ENCODE results near the gene TMEM217. TPM values are rescaled to one million over a fixed set of nuclear protein-coding genes. Genes with fewer than 3 reads are reported as not detected.

TMEM217 gene
- total RNA-seq, 2 donors from 2014 or later, result 0.95 to 1.6 TPM

- Mint-ChIP-seq H3K4me1 (peaks cover 5% of the 10 kb centered on the region), H3K36me3 (ENCODE audit: low read depth) (no peaks in the 10 kb centered on the region), H3K4me3 (no peak overlapping the region), H3K27me3 (ENCODE audit: insufficient read depth) (no peaks in the 10 kb centered on the region), H3K27ac (no peak overlapping the region), H3K9me3 (no peaks in the 10 kb centered on the region)
- Histone ChIP-seq H3K9me3 (ENCODE audit: control insufficient read depth, low read length) (no peaks in the 10 kb centered on the region), H3K36me3 (ENCODE audit: control insufficient read depth, insufficient read depth, low read length) (no peaks in the 10 kb centered on the region), H3K4me1 (ENCODE audit: control insufficient read depth, insufficient read depth, low read length) (no peaks in the 10 kb centered on the region), H3K27me3 (ENCODE audit: control insufficient read depth, insufficient read depth, low read length, poor library complexity, severe bottlenecking) (no peaks in the 10 kb centered on the region), H3K27ac (ENCODE audit: low read depth, low read length) (no peak overlapping the region), H3K9ac (ENCODE audit: extremely low read depth, low read length, poor library complexity, severe bottlenecking) (no peak overlapping the region), H3K4me3 (ENCODE audit: low read length) (no peak overlapping the region)
- 72 to 89% methylated on average over 3 of the region's 3 CpGs for WGBS, 2 experiments (ENCODE audit: insufficient coverage in 1 of 2, insufficient read length in 1 of 2)
- TF ChIP-seq CTCF (conservative IDR thresholded peaks at IDR 0.05), result no peak
- DNase-seq, result no peak
Observed at GRCh38 chr6:37192666-37193065, 65.3 kb downstream of the TMEM217 start.

DNA sequence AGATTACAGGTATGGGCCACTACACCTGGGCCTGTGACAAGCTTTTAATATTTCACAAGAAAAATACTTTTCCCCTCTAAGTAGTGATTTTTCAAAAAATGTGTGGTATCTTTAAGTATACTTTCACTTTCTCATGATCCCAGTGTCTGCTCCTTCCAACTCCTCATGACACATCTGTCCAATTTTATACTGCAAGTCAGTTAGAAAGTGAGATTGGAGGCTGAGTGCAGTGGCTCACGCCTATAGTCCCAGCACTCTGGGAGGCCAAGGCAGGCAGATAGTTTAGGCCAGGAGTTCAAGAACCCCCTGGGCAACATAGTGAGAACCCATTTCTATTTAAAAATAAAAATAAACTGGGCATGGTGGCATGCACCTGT is 67.8 kb downstream of the TMEM217 start:
- H3K9me3 Mint-ChIP-seq, result no peaks in the 10 kb centered on the region
- Histone ChIP-seq H3K9me3 (ENCODE audit: control insufficient read depth, low read length) (no peaks in the 10 kb centered on the region), H3K27me3 (ENCODE audit: control insufficient read depth, insufficient read depth, low read length, poor library complexity, severe bottlenecking) (no peaks in the 10 kb centered on the region), H3K27ac (ENCODE audit: low read depth, low read length) (no peak overlapping the region), H3K9ac (ENCODE audit: extremely low read depth, low read length, poor library complexity, severe bottlenecking) (no peak overlapping the region), H3K4me3 (ENCODE audit: low read length) (no peak overlapping the region), H3K36me3 (ENCODE audit: control insufficient read depth, insufficient read depth, low read length) (no peaks in the 10 kb centered on the region), H3K4me1 (ENCODE audit: control insufficient read depth, insufficient read depth, low read length) (no peaks in the 10 kb centered on the region)
- DNase-seq, result peak; percentile 17
- TF ChIP-seq CTCF (conservative IDR thresholded peaks at IDR 0.05), result no peak
- H3K27ac Mint-ChIP-seq, result no peak overlapping the region
- peaks cover 5% of the 10 kb centered on the region for H3K4me1 Mint-ChIP-seq
- H3K4me3 Mint-ChIP-seq, result no peak overlapping the region
- 60 to 92% methylated on average over 1 of the region's 1 CpG for WGBS, 2 experiments (ENCODE audit: insufficient coverage in 1 of 2, insufficient read length in 1 of 2)
- H3K27me3 Mint-ChIP-seq (ENCODE audit: insufficient read depth), result no peaks in the 10 kb centered on the region
- no peaks in the 10 kb centered on the region for H3K36me3 Mint-ChIP-seq (ENCODE audit: low read depth)

DNA sequence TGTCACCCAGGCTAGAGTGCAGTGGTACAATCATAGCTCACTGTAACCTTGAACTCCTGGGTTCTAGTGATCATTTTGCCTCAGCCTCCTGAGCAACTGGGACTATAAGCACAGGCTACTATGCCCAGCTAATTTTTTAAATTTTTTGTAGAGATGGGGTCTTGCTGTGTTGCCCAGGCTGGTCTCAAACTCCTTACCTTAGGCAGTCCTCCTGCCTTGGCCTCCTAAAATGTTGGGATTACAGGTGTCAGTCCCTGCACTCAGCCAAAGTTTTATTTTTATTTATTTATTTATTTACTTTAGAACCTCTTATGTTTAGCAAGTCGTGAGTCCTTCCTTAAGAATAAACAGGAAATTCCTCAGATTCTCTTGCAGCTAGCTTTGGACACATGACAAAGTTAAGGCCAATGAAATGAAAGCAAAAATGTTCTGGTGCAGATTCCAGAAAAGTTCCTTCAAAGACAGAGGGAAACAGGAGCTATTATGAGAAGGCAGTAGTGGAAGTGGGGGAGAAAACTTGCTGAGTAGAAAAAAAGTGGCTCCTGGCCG is 68.9 kb downstream of the TMEM217 start:
- H3K4me3 ChIP-seq (ENCODE audit: low read length), result no peak overlapping the region
- Mint-ChIP-seq H3K4me3 (no peak overlapping the region), H3K4me1 (peaks cover 5% of the 10 kb centered on the region), H3K27ac (no peak overlapping the region), H3K27me3 (ENCODE audit: insufficient read depth) (no peaks in the 10 kb centered on the region), H3K36me3 (ENCODE audit: low read depth) (no peaks in the 10 kb centered on the region), H3K9me3 (no peaks in the 10 kb centered on the region)
- 67 to 94% methylated on average over 1 to 2 of the region's 2 CpGs for WGBS, 2 experiments (ENCODE audit: insufficient coverage in 1 of 2, insufficient read length in 1 of 2)
- H3K27ac ChIP-seq (ENCODE audit: low read depth, low read length), result no peak overlapping the region
- H3K9ac ChIP-seq (ENCODE audit: extremely low read depth, low read length, poor library complexity, severe bottlenecking), result no peak overlapping the region
- TF ChIP-seq CTCF (conservative IDR thresholded peaks at IDR 0.05), result no peak
- no peaks in the 10 kb centered on the region for H3K36me3 ChIP-seq (ENCODE audit: control insufficient read depth, insufficient read depth, low read length)
- H3K4me1 ChIP-seq (ENCODE audit: control insufficient read depth, insufficient read depth, low read length), result no peaks in the 10 kb centered on the region
- no peaks in the 10 kb centered on the region for H3K27me3 ChIP-seq (ENCODE audit: control insufficient read depth, insufficient read depth, low read length, poor library complexity, severe bottlenecking)
- peak; percentile 13 for DNase-seq
- H3K9me3 ChIP-seq (ENCODE audit: control insufficient read depth, low read length), result no peaks in the 10 kb centered on the region
